Panc1 (cell line): Measurements from ENCODE around the gene FARSB. TPM values are rescaled to one million over a fixed set of nuclear protein-coding genes. Genes with fewer than 3 reads are reported as not detected.

Experiments
- ATAC-seq: fragments of 200-7000 bp; cut with Tn5 transposase; 2 replicates; pipeline ENCODE4 v1.9.1; 2020; ENCODE audit warnings: mild to moderate bottlenecking, moderate library complexity
- BruUV-seq: library from RNA; stranded (reverse); fragments of 400-500 nt; replicated peaks from 2 replicates; lab custom pipeline; 2021; lab: Mats Ljungman, UMichigan
- CTCF ChIA-PET: fragments of 300-600 bp; sonication (Branson Sonifier 250); formaldehyde crosslinking; loops from one replicate; lab custom pipeline; 2022; ENCODE audit warnings: antibody characterized with exemption; lab: Charles Lee
- POLR2A ChIA-PET: fragments of 300-600 bp; sonication (Branson Sonifier 250); formaldehyde crosslinking; loops from one replicate; lab custom pipeline; 2022; ENCODE audit warnings: antibody characterized with exemption; lab: Charles Lee
- DNase-seq: peaks from one replicate; pipeline ENCODE4 v3.0.0-alpha.2; 2010; ENCODE audit warnings: low read depth, low spot score
- H3K27ac ChIP-seq: 2 replicates; pipeline ENCODE4 v1.5.1; 2011; ENCODE audit warnings: mild to moderate bottlenecking, low read length, inconsistent platforms
- H3K27me3 ChIP-seq: fragments of 200-500 bp; sonication (Bioruptor generic); 2 replicates; pipeline ENCODE4 v1.6.0; 2014; ENCODE audit warnings: low read length, inconsistent platforms; ENCODE audit not compliant: control insufficient read depth, insufficient read depth
- H3K36me3 ChIP-seq: fragments of 200-500 bp; sonication (Bioruptor generic); 2 replicates; pipeline ENCODE4 v1.5.1; 2014; ENCODE audit warnings: inconsistent platforms, mild to moderate bottlenecking, low read length, moderate library complexity; ENCODE audit not compliant: control insufficient read depth, insufficient read depth
- H3K4me1 ChIP-seq: 2 replicates; pipeline ENCODE4 v1.5.1; 2011; ENCODE audit warnings: inconsistent platforms, mild to moderate bottlenecking, low read length, moderate library complexity; ENCODE audit not compliant: control insufficient read depth, insufficient read depth
- H3K4me3 ChIP-seq, 2 experiments: 2 replicates each; pipeline ENCODE4 v1.5.1; 2011 to 2012; ENCODE audit warnings: low read depth in 2 of 2, low read length in 2 of 2, mild to moderate bottlenecking in 2 of 2, inconsistent platforms in 1 of 2, moderate library complexity in 1 of 2
- H3K9me3 ChIP-seq: fragments of 200-500 bp; sonication (Bioruptor generic); 2 replicates; pipeline ENCODE4 v1.5.1; 2014; ENCODE audit warnings: low read depth, mild to moderate bottlenecking, inconsistent platforms, low read length, moderate library complexity; ENCODE audit not compliant: control insufficient read depth, insufficient read depth
- POLR2AphosphoS5 ChIP-seq: IDR thresholded peaks from 2 replicates; pipeline ENCODE4 v1.6.1; 2012; ENCODE audit warnings: mild to moderate bottlenecking, low read depth, low read length, moderate library complexity
- SIN3A ChIP-seq: IDR thresholded peaks from 2 replicates; pipeline ENCODE4 v1.6.1; 2012; ENCODE audit warnings: low read depth, mild to moderate bottlenecking, low read length, moderate library complexity, borderline replicate concordance; ENCODE audit not compliant: insufficient read depth
- TCF7L2 ChIP-seq: IDR thresholded peaks from 2 replicates; pipeline ENCODE4 v1.6.1; 2011; ENCODE audit warnings: mild to moderate bottlenecking, low read depth, low read length, inconsistent platforms
- in situ Hi-C: cut with HindIII; loops from 2 replicates; pipeline ENCODE4 v1.10.0; 2016; ENCODE audit warnings: low sequenced_read_pairs, low pct_unique_long_range_greater_than_20kb
- intact Hi-C: fragments of 100-400 bp; cut with micrococcal nuclease; formaldehyde crosslinking; loops from one replicate; pipeline ENCODE4 v1.10.0; 2022; ENCODE audit not compliant: unreplicated experiment
- total RNA-seq: library from RNA; stranded (reverse); gene quantifications from one replicate; pipeline ENCODE4 v1.2.1, GENCODE V29; 2021; ENCODE audit not compliant: unreplicated experiment
- TF ChIP-seq, protein P1 (sequence below): fragments of 450-650 bp; IDR thresholded peaks from 2 replicates; pipeline ENCODE4 v1.5.1; 2017; ENCODE audit warnings: mild to moderate bottlenecking
- TF ChIP-seq, protein P2 (sequence below), 2 experiments: IDR thresholded peaks; 2 replicates each; pipeline ENCODE4 v1.6.1; 2011 to 2012; ENCODE audit warnings: low read depth in 2 of 2, control low read depth in 1 of 2, low read length in 1 of 2, mild to moderate bottlenecking in 1 of 2, moderate library complexity in 1 of 2; ENCODE audit not compliant: insufficient read depth in 1 of 2

FARSB gene
- total RNA-seq, 1 experiment from 2014 or later, result 31.6 TPM

DNA sequence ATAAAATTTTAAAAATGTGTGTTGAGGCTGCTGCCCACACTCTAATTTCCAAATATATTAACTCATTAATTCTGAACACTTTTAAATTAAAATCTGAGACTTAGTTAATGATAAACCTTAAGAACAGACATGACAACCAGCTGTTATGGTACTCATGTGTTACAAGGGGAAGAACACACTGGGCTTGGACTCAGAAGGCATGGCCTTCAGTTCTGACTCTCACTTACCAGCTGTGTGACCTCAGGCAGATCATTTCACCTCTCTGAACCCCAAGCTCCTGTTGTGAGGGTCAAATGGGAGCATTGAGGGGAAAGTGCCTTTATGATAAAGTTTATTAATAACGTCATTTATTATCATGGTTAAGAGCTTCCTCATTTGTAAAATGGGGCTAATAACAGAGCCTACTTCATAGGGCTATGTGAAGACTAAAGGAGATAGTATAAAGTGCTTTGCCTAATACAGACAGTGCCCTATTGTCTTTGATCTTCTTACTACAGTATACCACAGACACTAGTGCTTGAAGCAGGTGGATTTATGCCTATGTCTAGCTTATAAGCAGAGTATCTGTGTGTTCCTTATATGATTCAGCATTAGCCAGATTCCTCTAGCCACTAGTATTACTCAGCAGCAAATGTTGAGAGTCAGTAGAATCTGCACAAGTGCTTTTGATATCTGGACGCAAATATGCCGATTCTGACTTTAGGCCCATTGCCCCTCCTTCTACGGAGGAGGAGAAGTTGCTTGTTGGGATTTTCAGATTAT lies 131.9 kb downstream of the FARSB start:
- Histone ChIP-seq H3K4me1 (no peaks in the 10 kb centered on the region), H3K4me3 (no peak overlapping the region), H3K27me3 (no peaks in the 10 kb centered on the region), H3K36me3 (no peaks in the 10 kb centered on the region), H3K9me3 (no peaks in the 10 kb centered on the region), H3K27ac (no peak overlapping the region)
- no peak for DNase-seq
- TF ChIP-seq, protein P1, sequence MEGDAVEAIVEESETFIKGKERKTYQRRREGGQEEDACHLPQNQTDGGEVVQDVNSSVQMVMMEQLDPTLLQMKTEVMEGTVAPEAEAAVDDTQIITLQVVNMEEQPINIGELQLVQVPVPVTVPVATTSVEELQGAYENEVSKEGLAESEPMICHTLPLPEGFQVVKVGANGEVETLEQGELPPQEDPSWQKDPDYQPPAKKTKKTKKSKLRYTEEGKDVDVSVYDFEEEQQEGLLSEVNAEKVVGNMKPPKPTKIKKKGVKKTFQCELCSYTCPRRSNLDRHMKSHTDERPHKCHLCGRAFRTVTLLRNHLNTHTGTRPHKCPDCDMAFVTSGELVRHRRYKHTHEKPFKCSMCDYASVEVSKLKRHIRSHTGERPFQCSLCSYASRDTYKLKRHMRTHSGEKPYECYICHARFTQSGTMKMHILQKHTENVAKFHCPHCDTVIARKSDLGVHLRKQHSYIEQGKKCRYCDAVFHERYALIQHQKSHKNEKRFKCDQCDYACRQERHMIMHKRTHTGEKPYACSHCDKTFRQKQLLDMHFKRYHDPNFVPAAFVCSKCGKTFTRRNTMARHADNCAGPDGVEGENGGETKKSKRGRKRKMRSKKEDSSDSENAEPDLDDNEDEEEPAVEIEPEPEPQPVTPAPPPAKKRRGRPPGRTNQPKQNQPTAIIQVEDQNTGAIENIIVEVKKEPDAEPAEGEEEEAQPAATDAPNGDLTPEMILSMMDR, result no peak
- no peak for ATAC-seq
- intact Hi-C loops (no loop called here), in situ Hi-C loops (no loop called here)
- ChIA-PET CTCF (no interaction called here), POLR2A (no interaction called here)
- BruUV-seq, result no TSS peak

DNA sequence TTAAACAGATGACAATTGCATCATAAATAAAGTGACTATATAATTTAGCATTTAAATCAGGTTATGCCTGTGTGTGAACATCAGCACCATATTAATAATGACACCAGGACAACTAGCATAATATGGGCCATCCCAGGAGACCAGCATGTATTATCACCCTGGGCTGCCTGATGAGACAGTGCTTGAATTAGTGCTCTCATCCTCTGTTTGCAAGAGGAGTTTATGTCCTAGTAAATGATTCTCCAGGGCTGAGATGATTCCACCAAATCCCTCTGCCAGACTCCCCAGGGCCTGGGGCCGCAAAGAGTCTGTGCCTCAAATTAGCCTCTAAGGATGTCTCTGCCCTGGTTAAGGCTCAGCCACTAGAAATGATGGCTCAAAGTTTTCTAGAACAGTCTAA lies 133.8 kb downstream of the FARSB start:
- H3K4me1 ChIP-seq, result no peaks in the 10 kb centered on the region
- DNase-seq (no peak), ATAC-seq (no peak)
- BruUV-seq, result no TSS peak
- H3K27ac ChIP-seq, result no peak overlapping the region
- in situ Hi-C loops, result no loop called here
- no peaks in the 10 kb centered on the region for H3K9me3 ChIP-seq
- intact Hi-C loops, result no loop called here
- no peaks in the 10 kb centered on the region for H3K36me3 ChIP-seq
- TF ChIP-seq, protein P2, sequence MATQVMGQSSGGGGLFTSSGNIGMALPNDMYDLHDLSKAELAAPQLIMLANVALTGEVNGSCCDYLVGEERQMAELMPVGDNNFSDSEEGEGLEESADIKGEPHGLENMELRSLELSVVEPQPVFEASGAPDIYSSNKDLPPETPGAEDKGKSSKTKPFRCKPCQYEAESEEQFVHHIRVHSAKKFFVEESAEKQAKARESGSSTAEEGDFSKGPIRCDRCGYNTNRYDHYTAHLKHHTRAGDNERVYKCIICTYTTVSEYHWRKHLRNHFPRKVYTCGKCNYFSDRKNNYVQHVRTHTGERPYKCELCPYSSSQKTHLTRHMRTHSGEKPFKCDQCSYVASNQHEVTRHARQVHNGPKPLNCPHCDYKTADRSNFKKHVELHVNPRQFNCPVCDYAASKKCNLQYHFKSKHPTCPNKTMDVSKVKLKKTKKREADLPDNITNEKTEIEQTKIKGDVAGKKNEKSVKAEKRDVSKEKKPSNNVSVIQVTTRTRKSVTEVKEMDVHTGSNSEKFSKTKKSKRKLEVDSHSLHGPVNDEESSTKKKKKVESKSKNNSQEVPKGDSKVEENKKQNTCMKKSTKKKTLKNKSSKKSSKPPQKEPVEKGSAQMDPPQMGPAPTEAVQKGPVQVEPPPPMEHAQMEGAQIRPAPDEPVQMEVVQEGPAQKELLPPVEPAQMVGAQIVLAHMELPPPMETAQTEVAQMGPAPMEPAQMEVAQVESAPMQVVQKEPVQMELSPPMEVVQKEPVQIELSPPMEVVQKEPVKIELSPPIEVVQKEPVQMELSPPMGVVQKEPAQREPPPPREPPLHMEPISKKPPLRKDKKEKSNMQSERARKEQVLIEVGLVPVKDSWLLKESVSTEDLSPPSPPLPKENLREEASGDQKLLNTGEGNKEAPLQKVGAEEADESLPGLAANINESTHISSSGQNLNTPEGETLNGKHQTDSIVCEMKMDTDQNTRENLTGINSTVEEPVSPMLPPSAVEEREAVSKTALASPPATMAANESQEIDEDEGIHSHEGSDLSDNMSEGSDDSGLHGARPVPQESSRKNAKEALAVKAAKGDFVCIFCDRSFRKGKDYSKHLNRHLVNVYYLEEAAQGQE (IDR thresholded peaks at IDR 0.05; ENCODE audit: insufficient read depth in 1 of 2, low read depth in 2 of 2, low read length in 1 of 2), result no peak
- TF ChIP-seq SIN3A (no peak), POLR2AphosphoS5 (no peak), TCF7L2 (no peak)
- TF ChIP-seq, protein P1, result no peak
- no peak overlapping the region for H3K4me3 ChIP-seq
- ChIA-PET POLR2A (no interaction called here), CTCF (no interaction called here)
- no peaks in the 10 kb centered on the region for H3K27me3 ChIP-seq
